H1 (cell line): ENCODE data around the gene SEL1L. TPM values are rescaled to one million over a fixed set of nuclear protein-coding genes. Genes with fewer than 3 reads are reported as not detected.

Experiments
- CTCF ChIA-PET: fragments of 300-600 bp; sonication (Branson Sonifier 250); formaldehyde crosslinking; loops from one replicate; lab custom pipeline; 2021; ENCODE audit not compliant: partially characterized antibody; lab: Charles Lee
- POLR2A ChIA-PET: fragments of 300-600 bp; sonication (Branson Sonifier 250); formaldehyde crosslinking; loops from one replicate; lab custom pipeline; 2021; ENCODE audit warnings: inconsistent platforms; ENCODE audit not compliant: partially characterized antibody; lab: Charles Lee
- DNase-seq, 2 experiments: peaks; one replicate each; pipeline versions ENCODE4 v3.0.0 to v3.0.0-alpha.2; 2010 to 2022; ENCODE audit warnings: low spot score in 2 of 2, low read depth in 1 of 2, mixed read lengths in 1 of 2
- FAIRE-seq: peaks from 2 replicates; lab custom pipeline; 2011; peaks lifted over from hg19 to GRCh38; lab: Jason Lieb, UNC
- H2AFZ ChIP-seq: 2 replicates; pipeline ENCODE4 v1.8.1; 2012; ENCODE audit warnings: low read length, inconsistent platforms
- H2AK5ac ChIP-seq: 2 replicates; pipeline ENCODE4 v1.6.1; 2013; ENCODE audit warnings: low read depth, low read length
- H2BK120ac ChIP-seq: replicated peaks from 2 replicates; pipeline ENCODE3; 2013; ENCODE audit warnings: low read depth, low read length, inconsistent platforms
- H2BK12ac ChIP-seq: 2 replicates; pipeline ENCODE4 v1.6.1; 2013; ENCODE audit warnings: low read depth, low read length
- H2BK15ac ChIP-seq: 2 replicates; pipeline ENCODE4 v1.6.1; 2013; ENCODE audit warnings: low read length
- H2BK20ac ChIP-seq: 2 replicates; pipeline ENCODE4 v1.6.1; 2013; ENCODE audit warnings: low read length
- H2BK5ac ChIP-seq: 2 replicates; pipeline ENCODE4 v1.6.1; 2013; ENCODE audit warnings: low read depth, low read length
- H3K14ac ChIP-seq: 2 replicates; pipeline ENCODE4 v1.6.1; 2013; ENCODE audit warnings: inconsistent platforms; ENCODE audit not compliant: insufficient read length
- H3K18ac ChIP-seq: 2 replicates; pipeline ENCODE4 v1.6.1; 2013; ENCODE audit warnings: low read length; ENCODE audit errors: extremely low read depth
- H3K23ac ChIP-seq: 2 replicates; pipeline ENCODE4 v1.6.1; 2013; ENCODE audit warnings: inconsistent platforms; ENCODE audit not compliant: insufficient read length
- H3K23me2 ChIP-seq: 2 replicates; pipeline ENCODE4 v1.6.1; 2013; ENCODE audit warnings: low read depth, low read length
- H3K27ac ChIP-seq: 2 replicates; pipeline ENCODE4 v1.6.1; 2011; ENCODE audit warnings: low read depth, low read length, inconsistent platforms
- H3K27me3 ChIP-seq, 4 experiments: replicated peaks in 1 of 4; 1 replicate in 1 of 4; 2 replicates in 3 of 4; pipeline versions ENCODE4 v1.6.1 to v1.8.1; 2011 to 2013; ENCODE audit warnings: low read length in 3 of 4, mild to moderate bottlenecking in 3 of 4, inconsistent platforms in 2 of 4, mixed read lengths in 2 of 4, moderate library complexity in 1 of 4; ENCODE audit not compliant: control insufficient read depth in 3 of 4, insufficient read depth in 3 of 4; ENCODE audit errors: extremely low read depth in 1 of 4
- H3K36me3 ChIP-seq, 4 experiments: 2 replicates each; pipeline versions ENCODE4 v1.6.1 to v1.8.1; 2011 to 2013; ENCODE audit warnings: mild to moderate bottlenecking in 4 of 4, low read length in 3 of 4, moderate library complexity in 2 of 4, control low read depth in 1 of 4, inconsistent platforms in 1 of 4; ENCODE audit not compliant: insufficient read depth in 4 of 4, control insufficient read depth in 2 of 4
- H3K4ac ChIP-seq: replicated peaks from 2 replicates; pipeline ENCODE3; 2013; ENCODE audit warnings: low read length, low read depth, mixed read lengths, inconsistent platforms; ENCODE audit not compliant: insufficient read length
- H3K4me1 ChIP-seq, 4 experiments: replicated peaks in 1 of 4; 1 replicate in 1 of 4; 2 replicates in 3 of 4; pipeline versions ENCODE4 v1.6.1 to v1.8.1; 2011 to 2013; ENCODE audit warnings: low read length in 3 of 4, inconsistent platforms in 2 of 4, mixed read lengths in 1 of 4; ENCODE audit not compliant: insufficient read depth in 4 of 4, control insufficient read depth in 3 of 4
- H3K4me2 ChIP-seq, 2 experiments: 2 replicates each; pipeline versions ENCODE4 v1.6.1 to v1.8.1; 2011 to 2013; ENCODE audit warnings: low read depth in 2 of 2, low read length in 2 of 2, control low read depth in 1 of 2, inconsistent platforms in 1 of 2, mild to moderate bottlenecking in 1 of 2; ENCODE audit not compliant: insufficient read depth in 1 of 2
- H3K4me3 ChIP-seq, 4 experiments: fragments of 200-600, 300-600 bp in 1 of 4; sonication (generic), shearing (Covaris generic), sonication (Bioruptor Twin) in 1 of 4; 2 replicates each; pipeline versions ENCODE4 v1.5.1 to v1.8.1; 2011 to 2016; ENCODE audit warnings: low read length in 4 of 4, low read depth in 3 of 4, control low read depth in 2 of 4, inconsistent platforms in 2 of 4, mild to moderate bottlenecking in 2 of 4, mixed read lengths in 1 of 4, moderate library complexity in 1 of 4; ENCODE audit not compliant: insufficient read depth in 2 of 4; ENCODE audit errors: extremely low read depth in 1 of 4
- H3K56ac ChIP-seq: replicated peaks from 2 replicates; pipeline ENCODE3; 2013; ENCODE audit warnings: low read depth, mild to moderate bottlenecking, mixed read lengths, low read length, inconsistent platforms; ENCODE audit not compliant: insufficient read length
- H3K79me1 ChIP-seq: 2 replicates; pipeline ENCODE4 v1.6.1; 2013; ENCODE audit warnings: low read depth, low read length, control low read depth
- H3K79me2 ChIP-seq, 2 experiments: 2 replicates each; pipeline versions ENCODE4 v1.6.1 to v1.8.1; 2012 to 2013; ENCODE audit warnings: low read length in 2 of 2, mild to moderate bottlenecking in 2 of 2, inconsistent platforms in 1 of 2; ENCODE audit not compliant: insufficient read depth in 2 of 2, control insufficient read depth in 1 of 2
- H3K9ac ChIP-seq, 4 experiments: replicated peaks in 1 of 4; 1 replicate in 1 of 4; 2 replicates in 3 of 4; pipeline versions ENCODE4 v1.6.1 to v1.8.1; 2011 to 2013; ENCODE audit warnings: low read depth in 3 of 4, low read length in 3 of 4, control low read depth in 2 of 4, mild to moderate bottlenecking in 2 of 4, moderate library complexity in 2 of 4, inconsistent platforms in 1 of 4; ENCODE audit errors: extremely low read depth in 1 of 4
- H3K9me3 ChIP-seq, 2 experiments: 2 replicates each; pipeline versions ENCODE4 v1.6.1 to v1.8.1; 2012 to 2013; ENCODE audit warnings: mild to moderate bottlenecking in 2 of 2, moderate library complexity in 2 of 2, control low read depth in 1 of 2, inconsistent platforms in 1 of 2, low read depth in 1 of 2, low read length in 1 of 2, mixed read lengths in 1 of 2; ENCODE audit not compliant: insufficient read depth in 2 of 2
- H4K20me1 ChIP-seq, 2 experiments: replicated peaks in 1 of 2; 2 replicates each; pipeline versions ENCODE3 to v1.8.1; 2011 to 2013; ENCODE audit warnings: inconsistent platforms in 2 of 2, low read length in 2 of 2, mild to moderate bottlenecking in 1 of 2; ENCODE audit not compliant: insufficient read depth in 2 of 2, control insufficient read depth in 1 of 2
- H4K5ac ChIP-seq: 2 replicates; pipeline ENCODE4 v1.6.1; 2013; ENCODE audit warnings: low read length, low read depth, mixed read lengths, inconsistent platforms; ENCODE audit not compliant: insufficient read length
- H4K8ac ChIP-seq: 2 replicates; pipeline ENCODE4 v1.8.0; 2013; ENCODE audit warnings: mild to moderate bottlenecking, moderate library complexity, low read length, inconsistent platforms; ENCODE audit not compliant: insufficient read depth; ENCODE audit errors: extremely low read depth
- H4K91ac ChIP-seq: replicated peaks from 2 replicates; pipeline ENCODE3; 2013; ENCODE audit warnings: low read length, mixed read lengths, inconsistent platforms; ENCODE audit not compliant: insufficient read length
- BACH1 ChIP-seq: IDR thresholded peaks from 2 replicates; pipeline ENCODE4 v1.6.1; 2012; ENCODE audit warnings: low read length, improper control_type of control experiment
- CBX8 ChIP-seq: fragments of 300-800, 300-1000 bp; sonication (generic); IDR thresholded peaks from 2 replicates; pipeline ENCODE4 v1.7.1; 2016; ENCODE audit warnings: low read depth, low read length, borderline replicate concordance
- EP300 ChIP-seq, 2 experiments: IDR thresholded peaks; 1 replicate in 1 of 2; 2 replicates in 1 of 2; pipeline ENCODE4 v1.6.1; 2011 to 2012; ENCODE audit warnings: low read depth in 2 of 2, low read length in 2 of 2, mild to moderate bottlenecking in 2 of 2, borderline replicate concordance in 1 of 2, inconsistent platforms in 1 of 2, moderate library complexity in 1 of 2
- FOSL1 ChIP-seq: IDR thresholded peaks from 2 replicates; pipeline ENCODE4 v1.6.1; 2011; ENCODE audit warnings: mild to moderate bottlenecking, low read depth, low read length, moderate library complexity; ENCODE audit not compliant: insufficient read depth
- MAX ChIP-seq: IDR thresholded peaks from 2 replicates; pipeline ENCODE4 v1.6.1; 2012; ENCODE audit warnings: inconsistent platforms
- NANOG ChIP-seq: IDR thresholded peaks from 2 replicates; pipeline ENCODE4 v1.6.1; 2011; ENCODE audit warnings: low read length, low read depth, mild to moderate bottlenecking, inconsistent platforms; ENCODE audit not compliant: insufficient read depth, poor library complexity, severe bottlenecking
- WGBS, 2 experiments: shearing (Covaris generic) in 1 of 2; methylation state at CpG; one replicate each; pipeline versions ENCODE4 v1.1.6 to v1.1.7; 2013 to 2015; ENCODE audit warnings: low lambda C conversion rate in 2 of 2, mixed read lengths in 2 of 2, inconsistent platforms in 1 of 2, low coverage in 1 of 2, missing lambda C conversion rate in 1 of 2; ENCODE audit not compliant: insufficient replicate concordance in 2 of 2, insufficient coverage in 1 of 2, insufficient read length in 1 of 2; ENCODE audit errors: extremely low coverage in 1 of 2, missing lambda C conversion rate in 1 of 2; 5-methylcytosine and 5-hydroxymethylcytosine counted together
- polyA plus RNA-seq, 7 experiments: library from polyadenylated mRNA; depleted of rRNA in 3 of 7; stranded (reverse) in 5 of 7; unstranded in 2 of 7; fragments of >200 nt in 5 of 7; fragments of 200-250 nt in 2 of 7; gene quantifications; 1 replicate in 5 of 7; 2 replicates in 1 of 7; 4 replicates in 1 of 7; pipeline versions ENCODE4 v1.2.1 to v1.2.3, GENCODE V29; 2011 to 2013; ENCODE audit warnings: missing spikeins in 2 of 7, mixed read lengths in 2 of 7
- total RNA-seq: library from RNA; stranded (reverse); fragmentation: NEBNext Ultra II Directional; extraction: Animal tissue kit (Norgen Biotek cat#: 25700); gene quantifications from 2 replicates; pipeline ENCODE4 v1.2.1, GENCODE V29; 2021

SEL1L gene
- total and polyA plus RNA-seq, 2 of the 8 experiments (the other 6 are each of a cell fraction or from before 2014, with no cell fraction given): 4.3 to 34.9 TPM

GRCh38 chr14:81478446-81478845 lies 55.2 kb downstream of the SEL1L start:
- H3K23ac ChIP-seq: no peak overlapping the region
- H2BK20ac ChIP-seq: no peak overlapping the region
- no peak overlapping the region for H4K91ac ChIP-seq
- H3K14ac ChIP-seq: no peak overlapping the region
- H2BK5ac ChIP-seq: no peak overlapping the region
- ChIA-PET CTCF (interaction anchor here (0.9 to 2.1 kb wide), 2 partner anchors 14 to 25 kb away, joined by 4 to 7 read pairs; no protein-coding TSS in a partner anchor), POLR2A (no interaction called here)
- no peak overlapping the region for H2BK120ac ChIP-seq
- peaks cover 3 to 37% (median 18%) of the 10 kb centered on the region in 4 experiments; a peak in 6 of 8 replicates for H3K36me3 ChIP-seq
- no peak overlapping the region for H3K27ac ChIP-seq
- DNase-seq (no peak), FAIRE-seq (no peak)
- no peaks in the 10 kb centered on the region for H3K79me1 ChIP-seq
- no peaks in the 10 kb centered on the region for H3K79me2 ChIP-seq
- no peak overlapping the region for H2BK12ac ChIP-seq
- no peak overlapping the region for H3K4me3 ChIP-seq
- WGBS, 2 experiments: 81% methylated on average over 3 of the region's 3 CpGs; no CpG with 5 or more reads in 1 of the 2 experiments
- no peak overlapping the region for H2BK15ac ChIP-seq
- H3K4me1 ChIP-seq: no peaks in the 10 kb centered on the region
- H3K56ac ChIP-seq: no peak overlapping the region
- no peak overlapping the region for H3K9ac ChIP-seq
- H3K18ac ChIP-seq: no peak overlapping the region
- no peaks in the 10 kb centered on the region for H3K9me3 ChIP-seq
- H2AK5ac ChIP-seq: no peak overlapping the region
- H4K5ac ChIP-seq: no peak overlapping the region
- no peak overlapping the region for H2AFZ ChIP-seq
- H3K4me2 ChIP-seq: no peak overlapping the region
- no peaks in the 10 kb centered on the region for H4K20me1 ChIP-seq
- no peaks in the 10 kb centered on the region for H3K23me2 ChIP-seq
- no peak overlapping the region for H4K8ac ChIP-seq
- H3K4ac ChIP-seq: no peak overlapping the region
- H3K27me3 ChIP-seq: no peaks in the 10 kb centered on the region
- TF ChIP-seq FOSL1 (no peak), BACH1 (no peak), MAX (no peak), NANOG (no peak), EP300 (IDR thresholded peaks at IDR 0.05; ENCODE audit: borderline replicate concordance in 1 of 2, low read depth in 2 of 2, low read length in 2 of 2) (no peak), CBX8 (no peak)
